ENCODE results near the gene IQCE.

DNA sequence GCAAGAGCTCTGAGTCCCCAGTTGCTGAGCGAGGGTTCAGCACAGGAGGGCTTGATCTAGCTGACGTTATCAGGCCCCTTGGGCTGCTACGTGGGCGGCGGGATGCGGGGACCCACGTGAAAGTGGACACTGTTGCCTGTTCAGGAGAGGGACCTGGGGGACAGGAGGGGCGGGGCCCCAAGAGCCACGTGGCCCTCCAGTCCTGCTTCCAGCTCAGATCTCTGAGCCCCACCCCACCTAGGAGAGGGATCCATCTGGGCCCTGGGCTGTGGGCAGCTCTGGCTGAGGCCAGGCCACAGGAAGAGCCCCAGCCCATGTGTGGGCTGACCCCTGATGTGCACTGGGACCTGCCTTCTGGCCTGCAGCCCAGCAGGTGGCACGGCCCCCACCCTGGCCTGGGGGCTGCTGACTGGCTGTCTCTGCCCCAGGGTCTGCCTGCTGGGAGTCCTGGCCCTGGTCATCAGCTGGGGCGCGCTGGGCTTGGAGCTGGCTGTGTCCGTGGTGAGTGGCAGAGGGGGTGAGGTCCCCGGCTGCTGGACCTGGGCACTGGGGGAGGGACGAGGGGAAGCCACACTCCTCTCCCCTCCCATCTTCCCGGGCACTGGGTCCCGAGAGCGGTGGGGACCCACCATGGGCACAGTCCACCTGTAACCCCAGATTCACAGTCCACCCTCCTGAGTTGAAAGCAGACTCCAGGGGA is 90.5 kb downstream of the IQCE start:
- TF ChIP-seq CTCF (IDR thresholded peaks at IDR 0.05) = no peak
- no peak for TF ChIP-seq POLR2AphosphoS5 (IDR thresholded peaks at IDR 0.05; ENCODE audit: low read depth, low read length)
